ENCODE results near the gene RPS2.

The RPS2 gene

GRCh38 chr16:1990351-1991134 is 25.9 kb upstream of the RPS2 start:
- TF ChIP-seq CTCF (conservative IDR thresholded peaks at IDR 0.05): no peak
- H3K27ac ChIP-seq: peak overlapping the region; percentile 13; the same call in 1 of the 2 replicates

GRCh38 chr16:1990101-1990350 is 25.4 kb upstream of the RPS2 start:
- H3K27ac ChIP-seq: peak overlapping the region; percentile 13; the same call in 1 of the 2 replicates
- TF ChIP-seq CTCF (conservative IDR thresholded peaks at IDR 0.05): no peak

GRCh38 chr16:1989209-1990100 is 24.8 kb upstream of the RPS2 start, which contains the start of gene SYNGR3:
SYNGR3 (plus strand) TSS chr16:1989970; CDS start chr16:1990103, 133 bp downstream.
- H3K27ac ChIP-seq: peak within 1 kb of the TSS; percentile 13; the same call in 1 of the 2 replicates
- TF ChIP-seq CTCF (conservative IDR thresholded peaks at IDR 0.05): no peak

GRCh38 chr16:1987198-1987597 is 22.6 kb upstream of the RPS2 start:
- H3K27ac ChIP-seq: no peak overlapping the region
- TF ChIP-seq CTCF (conservative IDR thresholded peaks at IDR 0.05): no peak

GRCh38 chr16:1985466-1986150 is 21.0 kb upstream of the RPS2 start:
- peak overlapping the region; percentile 81; the same call in 1 of the 2 replicates for H3K27ac ChIP-seq
- TF ChIP-seq CTCF (conservative IDR thresholded peaks at IDR 0.05): no peak

GRCh38 chr16:1984347-1985225 is 20.0 kb upstream of the RPS2 start:
- TF ChIP-seq CTCF (conservative IDR thresholded peaks at IDR 0.05): no peak
- peak overlapping the region; percentile 81 for H3K27ac ChIP-seq
